HuH-7 (cell line): ENCODE results near the gene OBP2A.

Source experiments
- DNase-seq: peaks from one replicate; pipeline ENCODE4 v3.0.0; 2011; ENCODE audit warnings: low spot score

The OBP2A gene

DNA sequence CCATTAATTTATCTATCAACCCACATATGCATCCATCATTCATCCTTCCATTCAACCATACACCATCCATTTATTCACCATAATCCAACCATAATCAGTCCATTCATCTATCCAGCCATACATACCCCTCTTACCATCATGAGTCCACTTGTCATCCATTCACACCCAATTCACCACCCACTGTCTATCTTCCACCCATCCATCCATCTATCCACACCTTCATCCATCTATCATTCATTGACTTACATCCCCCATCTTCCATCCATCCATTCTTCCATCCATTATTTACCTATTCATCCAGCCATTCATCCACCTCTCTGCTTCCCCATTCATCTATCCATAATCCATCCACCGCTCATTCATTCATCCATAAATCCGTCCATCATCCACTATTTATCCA, 33.4 kb downstream of the OBP2A start:
- no peak for DNase-seq

DNA sequence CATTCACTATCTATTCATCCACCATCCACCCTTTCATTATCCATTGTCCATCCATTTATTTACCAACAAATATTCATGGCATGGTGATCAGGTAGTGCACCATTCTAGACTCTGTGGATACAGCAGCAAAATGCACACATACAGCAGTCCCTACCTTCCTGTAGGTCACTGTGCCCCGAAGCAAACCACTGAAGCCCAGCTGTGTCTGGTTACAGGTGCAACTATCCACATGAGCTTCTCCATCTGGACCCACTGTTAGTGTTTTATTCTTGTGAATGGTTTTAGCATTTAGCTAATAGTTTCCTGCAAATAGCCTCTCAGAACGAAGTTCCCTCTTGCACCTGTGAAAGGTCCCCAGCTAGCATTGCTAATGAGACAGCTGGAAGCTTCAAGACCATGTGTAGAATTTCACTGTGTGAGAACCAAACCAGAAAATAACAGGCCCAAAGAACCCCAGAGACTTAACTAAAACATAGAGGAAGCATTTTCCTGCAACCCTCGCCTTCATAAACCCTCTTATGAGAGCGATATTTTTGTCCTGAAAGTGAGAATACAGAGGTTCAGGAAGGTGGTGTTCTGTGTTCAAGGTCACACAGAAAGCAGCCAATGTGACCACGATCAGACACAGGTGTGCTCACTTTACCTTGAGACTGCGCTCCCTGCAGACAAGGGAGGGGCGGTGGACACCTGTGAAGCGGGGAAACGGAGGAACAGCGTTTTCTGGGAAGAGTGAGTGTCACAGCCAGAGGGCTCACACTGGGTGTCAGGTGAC, 34.1 kb downstream of the OBP2A start:
- DNase-seq, result no peak

DNA sequence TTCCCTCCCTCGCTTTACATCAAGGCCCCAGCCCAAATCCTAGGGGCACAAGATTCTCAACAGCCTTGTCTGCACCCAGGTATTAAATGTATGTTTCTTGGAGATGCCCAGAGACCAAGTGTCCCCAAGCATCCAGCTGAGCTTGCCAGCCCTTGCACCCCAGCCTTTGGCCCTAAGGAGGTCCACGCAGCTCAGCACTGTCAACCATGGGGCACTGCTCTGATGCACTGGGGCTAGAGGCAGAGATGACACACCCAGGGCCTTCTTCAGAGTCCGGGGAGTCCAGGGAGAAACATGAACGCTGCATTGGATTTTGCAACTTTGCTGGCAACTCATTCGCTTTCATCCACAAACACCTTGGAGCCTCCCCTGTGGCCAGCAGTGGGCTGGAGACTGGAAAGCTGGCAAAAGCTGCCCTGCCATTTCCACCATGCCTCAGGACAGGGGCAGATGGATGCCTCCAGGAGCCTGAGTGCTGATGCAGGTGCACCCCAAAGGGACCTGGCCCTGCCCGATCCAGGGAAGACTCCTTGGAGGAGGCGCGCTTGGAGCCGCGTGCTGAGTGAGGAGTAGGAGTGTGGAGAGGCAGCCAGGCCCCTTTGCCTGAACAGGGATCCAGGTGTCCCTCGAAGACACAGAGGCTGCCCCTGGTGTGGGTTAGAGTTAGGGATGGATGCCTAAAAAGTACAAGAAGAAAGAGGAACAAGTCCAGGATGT, 34.9 kb downstream of the OBP2A start:
- DNase-seq, result no peak

DNA sequence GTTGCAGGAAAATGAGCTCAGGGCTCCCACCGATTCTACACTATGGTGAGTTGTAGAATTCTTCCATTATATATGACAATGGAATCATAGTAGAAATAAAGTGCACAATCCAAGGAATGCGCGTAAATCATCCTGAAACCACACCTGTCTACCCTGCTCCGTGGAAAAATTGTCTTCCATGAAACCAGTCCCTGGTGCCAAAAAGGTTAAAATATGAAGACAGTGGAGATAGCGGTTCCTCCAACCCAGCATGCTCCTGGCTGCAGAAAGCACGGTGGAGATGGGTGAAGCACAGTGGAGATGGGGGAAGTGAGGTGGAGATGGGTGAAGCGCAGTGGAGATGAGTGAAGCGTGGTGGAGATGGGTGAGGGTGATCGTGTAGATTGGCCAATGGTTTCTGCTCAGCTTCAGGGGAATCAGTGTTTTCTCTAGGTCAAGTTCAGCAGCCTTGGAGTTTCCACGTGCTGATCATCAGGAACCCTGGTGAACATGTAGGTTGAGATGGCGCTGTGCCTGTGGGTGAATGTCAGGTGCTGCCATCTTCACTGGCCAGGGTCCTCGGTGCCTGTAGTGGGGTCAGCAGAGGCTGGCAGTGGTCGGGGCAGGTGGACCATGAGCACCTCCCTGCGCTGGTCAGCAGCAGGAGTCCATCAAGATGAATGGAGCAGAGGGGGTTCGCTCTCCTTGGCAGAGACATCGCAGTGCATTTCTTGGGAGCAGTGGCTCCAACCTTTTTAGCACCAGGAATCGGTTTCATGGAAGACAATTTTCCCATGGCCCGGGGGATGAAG, 35.9 kb downstream of the OBP2A start:
- no peak for DNase-seq

DNA sequence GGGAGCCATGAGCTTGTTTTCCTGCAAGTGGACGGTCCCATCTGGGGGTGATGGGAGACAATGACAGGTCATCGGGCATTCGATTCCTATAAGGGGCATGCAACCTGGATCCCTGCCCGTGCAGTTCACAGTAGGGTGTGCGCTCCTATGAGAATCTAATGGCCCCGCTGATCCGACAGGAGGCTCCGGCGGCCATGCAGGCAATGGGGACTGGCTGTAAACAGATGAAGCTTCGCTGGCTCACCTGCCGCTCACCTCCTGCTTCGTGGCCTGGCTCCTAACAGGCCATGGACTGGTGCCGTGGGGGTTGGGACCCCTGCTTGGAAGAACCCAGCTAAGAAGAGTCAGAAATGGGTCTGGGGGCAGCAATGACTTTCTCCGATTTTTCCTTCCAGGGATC, 36.6 kb downstream of the OBP2A start:
- no peak for DNase-seq

DNA sequence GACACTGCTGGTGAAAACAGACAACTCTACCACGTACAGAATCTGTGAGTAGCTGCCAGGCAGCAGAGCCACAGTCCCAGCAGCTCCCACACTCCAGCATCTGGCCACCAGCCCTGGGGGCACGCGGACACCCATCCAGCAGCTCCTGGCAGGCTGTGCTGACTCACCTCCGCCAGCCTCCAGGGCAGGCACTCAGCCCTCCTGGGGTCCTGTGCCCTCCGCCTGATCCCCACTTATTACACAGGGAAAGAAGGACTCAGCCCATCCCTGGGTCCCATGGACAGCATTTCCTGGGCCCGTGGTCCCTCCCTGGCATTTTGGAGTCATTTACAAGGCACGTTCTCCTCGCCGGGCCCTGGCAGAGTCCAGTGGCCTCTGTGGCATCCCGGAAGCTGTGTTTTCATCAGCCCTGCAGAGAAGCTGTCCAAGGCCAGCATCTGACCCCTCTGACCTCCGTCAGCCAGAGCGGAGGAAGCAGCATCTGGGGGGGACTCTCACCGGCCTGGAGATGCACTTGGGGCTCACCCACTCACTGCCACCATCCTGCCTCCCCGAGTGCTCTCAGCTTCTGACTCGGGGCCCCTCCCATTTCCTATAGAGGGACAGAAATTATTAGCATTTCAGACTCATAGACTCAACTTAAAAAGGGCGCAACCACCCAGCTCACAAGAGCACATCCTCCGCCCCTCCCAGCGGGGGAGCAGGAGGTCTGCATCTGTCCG, 37.2 kb downstream of the OBP2A start:
- no peak for DNase-seq

DNA sequence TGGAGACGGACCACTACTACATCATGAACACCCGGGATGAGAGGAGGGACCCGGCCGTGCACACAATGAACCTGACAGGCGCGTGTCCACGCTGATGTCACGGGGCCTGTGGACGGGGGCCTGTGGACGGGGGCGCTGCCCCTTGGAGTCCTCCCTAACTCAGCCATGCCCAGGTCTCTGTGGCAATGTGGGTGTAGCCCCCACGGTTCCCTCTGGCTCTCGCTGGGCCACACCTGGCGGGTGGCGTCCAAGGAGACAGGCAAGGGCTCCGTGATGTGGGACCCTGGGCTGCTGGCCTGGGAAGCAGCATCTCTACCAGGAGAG, 37.7 kb downstream of the OBP2A start:
- no peak for DNase-seq

DNA sequence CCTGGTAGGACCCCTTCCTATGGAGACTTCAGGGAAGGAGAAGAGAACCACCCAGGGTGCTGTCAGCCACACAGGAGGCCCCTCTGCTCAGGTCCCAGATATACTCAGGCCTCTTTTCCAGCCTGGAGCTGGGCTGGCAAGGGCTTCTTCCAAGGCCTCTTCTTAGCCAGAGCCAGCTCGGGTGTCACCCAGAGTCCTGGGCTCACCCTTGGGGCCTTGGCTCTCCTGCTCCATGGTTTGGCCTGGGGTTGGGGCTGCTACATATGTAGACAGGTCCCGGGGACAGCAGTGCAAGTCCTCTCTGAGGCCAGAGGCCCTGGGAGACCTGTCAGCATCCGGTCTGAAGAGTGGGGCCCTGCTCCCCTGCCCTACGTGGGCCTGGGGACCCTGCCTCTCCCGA, 38.4 kb downstream of the OBP2A start:
- DNase-seq, result no peak

DNA sequence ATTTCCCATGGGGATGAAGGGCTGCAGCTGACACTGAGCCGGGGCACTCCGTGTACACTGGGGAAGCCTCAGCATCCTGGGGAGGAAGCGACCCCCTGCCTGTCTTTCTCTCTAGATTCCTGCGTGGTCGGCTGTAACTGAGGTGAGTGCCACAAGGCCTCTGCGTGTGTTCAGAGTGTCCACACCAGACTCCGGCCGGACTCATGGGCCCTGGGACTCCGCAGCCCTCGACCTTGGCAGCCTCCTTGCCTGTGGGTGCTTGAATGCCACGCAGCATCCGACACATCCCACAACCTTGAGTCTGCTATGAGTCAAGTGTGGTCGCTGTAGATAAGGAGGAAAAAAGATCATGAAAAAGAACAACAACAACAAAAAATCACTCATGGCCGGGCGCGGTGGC, 39.0 kb downstream of the OBP2A start:
- DNase-seq, result no peak

DNA sequence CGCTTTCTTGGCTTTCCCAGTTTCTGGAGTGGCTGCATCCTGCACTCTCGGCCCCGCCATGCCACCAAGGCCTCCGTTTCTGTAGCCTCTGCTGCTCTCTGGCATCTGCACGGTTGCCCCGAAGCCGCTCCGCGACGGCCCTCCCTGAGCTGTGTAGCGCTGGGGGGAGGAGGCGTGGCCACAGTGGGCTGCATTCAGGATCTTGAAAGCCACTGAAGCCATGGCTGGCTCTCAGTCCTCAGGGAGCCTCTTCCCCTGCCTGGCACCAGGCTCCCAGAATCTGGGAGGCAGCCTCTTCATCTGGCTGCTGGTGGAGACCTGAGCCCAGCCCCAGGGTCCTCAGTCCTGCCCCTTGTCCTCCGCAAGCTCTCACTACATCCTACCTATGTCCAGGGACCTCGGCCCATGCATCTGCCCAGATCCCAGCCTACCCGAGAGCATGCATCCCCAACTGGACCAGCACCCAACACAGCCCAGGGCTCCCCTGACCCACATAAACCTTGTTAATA, 40.7 kb downstream of the OBP2A start:
- DNase-seq, result no peak

DNA sequence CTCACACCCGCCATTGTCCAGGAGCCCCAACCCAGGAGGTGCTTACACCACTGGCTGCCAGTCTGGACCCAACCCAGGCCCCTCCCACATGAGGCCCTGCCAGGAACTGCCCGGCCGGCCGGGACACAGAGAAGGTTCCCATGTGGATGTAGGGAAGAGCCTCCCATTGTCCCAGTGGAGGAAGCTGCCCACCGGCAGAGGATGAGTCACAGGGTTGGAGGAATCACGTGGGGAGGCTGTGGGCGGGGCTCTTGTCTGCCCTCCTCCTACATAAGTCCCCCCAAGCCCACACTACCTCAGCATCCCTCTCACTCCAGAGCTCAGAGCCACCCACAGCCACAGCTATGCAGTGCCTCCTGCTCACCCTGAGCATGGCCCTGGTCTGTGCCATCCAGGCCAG, 41.7 kb downstream of the OBP2A start:
- no peak for DNase-seq

DNA sequence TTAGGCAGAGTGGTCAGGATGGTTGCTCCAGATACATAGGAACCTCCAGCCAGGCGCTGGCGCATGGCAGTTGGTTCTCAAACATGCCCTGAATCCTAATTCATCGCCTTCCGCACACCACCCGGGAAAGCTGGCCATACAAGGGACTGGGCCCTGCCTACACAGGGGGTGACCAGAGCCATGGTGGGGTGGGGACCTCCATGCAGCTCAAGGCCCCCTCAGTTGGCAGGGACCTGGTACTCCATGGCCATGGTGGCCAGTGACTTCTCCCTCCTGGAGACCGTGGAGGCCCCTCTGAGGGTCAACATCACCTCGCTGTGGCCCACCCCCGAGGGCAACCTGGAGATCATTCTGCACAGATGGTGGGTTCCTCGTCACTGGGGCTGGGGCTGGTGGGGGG, 42.4 kb downstream of the OBP2A start:
- no peak for DNase-seq

DNA sequence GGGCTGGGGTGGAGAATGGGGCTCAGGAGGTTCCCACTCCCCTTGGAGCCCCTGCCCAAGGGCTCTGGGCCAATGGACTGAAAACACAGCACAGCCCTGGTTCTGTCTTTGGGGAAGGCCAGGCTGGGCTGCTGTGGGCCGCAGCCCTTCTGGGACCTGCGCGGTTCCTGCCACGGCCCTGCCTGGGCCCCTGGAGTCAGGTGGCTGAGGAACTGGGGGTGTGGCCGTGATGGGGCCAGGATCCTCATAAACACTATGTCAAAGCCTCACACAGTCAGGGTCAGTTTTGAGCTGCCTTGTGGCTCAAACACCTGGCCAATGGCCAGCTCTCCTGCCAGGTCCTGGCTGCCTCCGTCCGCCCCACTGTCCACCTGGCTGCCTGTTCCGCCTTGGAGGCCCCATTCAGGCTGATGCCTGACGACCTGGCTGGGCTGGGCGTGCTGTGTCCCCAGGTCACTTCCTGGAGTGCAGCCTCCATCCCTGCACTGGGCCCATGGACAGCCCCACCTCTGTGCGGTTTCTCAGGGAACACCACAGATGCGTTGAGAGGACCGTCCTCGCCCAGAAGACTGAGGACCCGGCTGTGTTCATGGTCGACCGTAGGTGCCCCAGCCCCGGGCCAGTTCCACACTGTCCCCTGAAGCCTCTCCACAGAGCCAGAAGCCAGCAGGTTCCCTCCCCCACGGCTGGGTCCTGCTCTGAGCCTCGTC, 43.1 kb downstream of the OBP2A start:
- no peak for DNase-seq

DNA sequence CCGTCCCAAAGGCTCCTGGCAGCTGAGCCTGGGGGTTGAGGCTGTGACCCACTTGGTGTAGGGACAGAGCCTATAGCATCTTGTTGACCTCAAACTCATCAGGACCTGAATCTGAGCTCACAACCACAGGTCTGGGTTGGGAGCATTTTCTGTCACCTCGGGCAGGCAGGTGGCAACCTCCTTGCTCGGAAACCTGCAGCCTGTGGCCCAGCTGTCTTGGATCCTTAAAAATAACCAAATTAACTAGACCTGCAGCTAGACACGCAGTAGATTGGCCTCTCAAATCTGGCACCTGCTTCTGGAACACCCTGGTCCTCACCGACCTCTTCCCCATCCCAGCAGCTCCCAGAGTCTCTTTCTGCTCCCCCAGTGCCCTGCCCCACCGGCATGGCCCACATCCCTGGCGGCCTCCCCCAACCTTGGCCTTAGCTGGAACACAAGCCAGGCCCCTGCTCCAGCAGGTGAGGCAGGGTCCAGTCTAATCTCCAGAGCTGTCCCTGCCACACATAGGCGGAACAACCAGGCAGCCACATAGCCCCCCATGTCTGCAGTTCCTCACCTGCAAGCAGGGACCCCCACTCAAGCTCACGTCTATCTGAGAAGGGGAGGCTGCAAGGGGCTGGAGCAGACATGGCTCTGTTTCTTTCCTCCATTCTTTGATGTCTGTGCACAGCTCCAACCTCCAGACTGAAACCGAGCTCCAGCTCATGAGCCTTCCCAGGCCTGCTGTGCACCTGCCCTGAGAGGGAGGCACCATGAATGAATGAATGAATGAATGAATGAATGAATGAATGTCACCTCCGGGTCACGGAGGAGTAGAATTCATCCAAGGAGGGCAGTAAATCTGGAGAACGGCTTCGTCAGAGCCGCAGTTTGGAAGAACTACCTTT, 43.9 kb downstream of the OBP2A start:
- no peak for DNase-seq

DNA sequence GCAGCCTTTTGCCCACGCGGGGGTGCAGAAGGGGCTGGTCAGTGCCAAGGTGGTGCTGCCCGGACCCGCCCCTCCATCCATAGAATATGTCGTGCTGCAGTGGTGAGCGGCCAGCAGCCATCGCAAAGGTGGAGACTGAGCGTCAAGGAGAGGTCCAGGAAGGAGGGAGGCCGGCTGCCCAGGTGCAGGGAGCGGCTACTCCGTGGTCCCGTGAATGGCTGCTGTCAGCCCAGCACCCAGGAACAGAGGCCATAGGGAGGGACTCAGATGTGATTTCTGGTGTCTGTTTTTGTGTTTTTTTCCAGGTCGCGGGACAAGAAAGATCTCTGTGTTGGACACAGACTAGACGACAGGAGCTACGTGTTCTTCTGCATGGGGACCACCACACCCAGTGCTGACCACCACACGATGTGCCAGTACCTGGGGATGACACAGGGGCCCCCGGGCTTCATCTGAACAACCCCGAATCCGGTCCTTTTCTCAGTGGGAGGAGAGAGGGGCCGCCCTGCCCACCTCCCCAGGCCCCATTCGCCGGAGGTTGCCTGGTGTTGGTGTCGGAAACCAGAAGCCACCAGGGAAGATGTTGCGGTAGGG, 44.7 kb downstream of the OBP2A start:
- DNase-seq, result no peak

DNA sequence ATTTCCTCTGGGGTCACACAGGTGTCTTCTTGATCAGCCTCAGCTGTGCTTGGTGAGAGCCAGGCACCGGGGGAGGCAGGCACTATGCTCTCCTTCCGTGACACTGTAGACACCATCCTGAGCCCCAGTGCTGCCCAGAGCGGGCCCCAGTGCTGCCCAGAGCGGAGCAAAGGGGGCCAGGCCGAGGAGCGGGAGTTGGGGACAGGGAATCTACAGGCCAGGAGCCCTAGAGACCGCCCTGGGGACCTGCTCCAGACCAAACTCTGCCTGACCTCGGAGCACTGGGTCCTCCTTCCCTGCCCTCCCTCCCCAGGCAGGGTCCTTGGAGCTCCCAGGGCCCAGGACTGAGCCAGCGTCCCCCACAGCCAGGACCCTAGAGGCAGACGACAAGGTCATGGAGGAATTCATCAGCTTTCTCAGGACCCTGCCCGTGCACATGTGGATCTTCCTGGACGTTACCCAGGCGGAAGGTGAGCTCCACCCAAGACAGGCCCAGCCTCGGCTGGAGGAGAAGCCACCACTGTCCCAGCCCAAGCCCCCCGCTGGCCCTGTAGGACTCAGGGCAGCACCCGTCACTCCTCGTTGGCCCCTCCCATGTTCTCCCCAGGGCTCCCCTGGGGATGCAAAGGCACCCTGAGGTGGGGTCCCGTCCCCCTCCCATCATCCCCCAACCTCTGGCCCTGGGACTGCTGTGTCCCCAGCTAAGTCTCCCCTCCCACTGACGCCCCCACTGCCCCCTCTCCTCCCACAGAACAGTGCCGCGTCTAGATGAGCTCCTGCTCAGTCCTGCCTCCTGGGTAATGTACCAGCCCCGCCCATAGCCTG, 45.8 kb downstream of the OBP2A start:
- DNase-seq, result no peak

DNA sequence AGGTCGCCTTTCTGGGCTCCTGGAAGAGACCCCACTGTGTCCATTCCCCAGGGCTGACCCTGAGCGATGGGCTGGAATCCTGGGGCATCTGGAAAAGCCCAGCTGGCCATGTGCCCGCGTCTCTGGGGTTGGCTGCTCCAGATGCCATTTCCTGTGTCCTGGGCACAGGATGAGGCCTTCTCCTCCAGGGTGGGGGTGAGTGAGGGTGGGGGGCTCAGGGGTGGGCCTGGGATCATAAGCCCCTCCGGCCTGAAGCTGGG, 46.3 kb downstream of the OBP2A start:
- DNase-seq, result no peak

DNA sequence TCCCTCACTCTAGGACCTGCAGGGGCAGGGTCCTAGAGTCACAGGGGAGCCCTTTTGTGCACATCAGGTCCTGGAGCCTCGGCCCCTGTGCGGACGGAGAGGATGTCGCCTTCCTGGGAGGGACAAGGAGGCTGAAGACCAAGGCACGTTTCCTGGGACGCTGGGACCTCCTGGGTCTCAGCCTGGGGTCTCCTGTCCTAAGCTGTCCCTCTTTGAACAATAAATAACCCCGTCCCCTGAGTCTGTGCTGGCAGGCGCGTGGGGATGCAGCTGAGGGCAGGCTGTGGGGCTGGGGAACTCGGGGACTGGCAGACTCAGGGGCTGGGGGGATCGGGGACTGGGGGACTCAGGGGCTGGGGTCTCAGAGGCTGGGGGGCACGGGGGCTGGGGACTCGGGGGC, 46.7 kb downstream of the OBP2A start:
- DNase-seq, result no peak

DNA sequence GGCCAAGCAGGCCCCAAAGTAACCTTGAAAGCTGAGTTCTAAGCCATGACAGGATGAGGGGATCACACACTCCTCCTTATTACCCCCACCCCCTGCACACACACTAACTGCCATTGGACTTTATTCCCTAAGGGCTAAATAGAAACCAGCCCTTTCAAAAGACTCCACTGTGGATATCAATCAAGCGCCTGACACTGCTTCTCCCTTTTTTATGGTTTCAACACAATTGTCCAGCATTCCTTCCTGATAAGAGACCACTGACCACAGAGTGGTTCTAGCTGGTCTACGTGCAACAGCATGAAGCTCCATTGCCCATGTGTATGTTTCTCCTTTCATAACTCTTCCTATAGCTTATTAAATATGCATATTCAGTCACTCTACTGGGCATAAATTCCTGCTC, 50.3 kb downstream of the OBP2A start:
- no peak for DNase-seq
